ENCODE data around the gene NEK11. TPM values are rescaled to one million over a fixed set of nuclear protein-coding genes. Genes with fewer than 3 reads are reported as not detected.

NEK11 gene
- total RNA-seq, 1 experiment from 2014 or later = 9.5 TPM

DNA sequence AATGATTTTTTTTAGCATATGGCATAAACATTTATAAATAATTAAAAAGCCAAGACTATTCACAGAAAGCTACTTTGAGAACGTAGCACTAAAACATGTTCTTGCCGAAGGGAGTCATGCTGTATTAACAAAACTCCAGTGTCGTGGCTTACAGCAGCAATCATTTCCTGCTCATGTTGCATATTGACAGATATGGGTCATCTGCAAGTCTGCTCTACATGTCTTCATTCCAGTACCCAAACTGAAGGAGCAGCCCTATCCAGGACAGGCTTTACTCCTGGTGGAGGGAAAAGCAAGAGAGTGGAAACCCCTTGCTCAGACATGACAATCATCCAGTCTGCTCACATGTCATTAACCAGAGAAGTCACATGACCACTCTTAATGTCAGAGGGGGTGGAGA, 87.6 kb downstream of the NEK11 start:
- ChIA-PET POLR2A (no interaction called here), CTCF (no interaction called here)
- no peak overlapping the region for H3K27ac ChIP-seq (ENCODE audit: low read length)
- intact Hi-C loops (cut with micrococcal nuclease; ENCODE audit: unreplicated experiment) (no loop called here), in situ Hi-C loops (cut with HindIII; ENCODE audit: low pct_unique_long_range_greater_than_20kb, low sequenced_read_pairs) (no loop called here)
- TF ChIP-seq POLR2AphosphoS5 (IDR thresholded peaks at IDR 0.05; ENCODE audit: low read depth, low read length) (no peak), TCF7L2 (IDR thresholded peaks at IDR 0.05; ENCODE audit: low read depth, low read length) (no peak), SIN3A (IDR thresholded peaks at IDR 0.05; ENCODE audit: borderline replicate concordance, insufficient read depth, low read depth, low read length) (no peak)
- TF ChIP-seq, protein P1, sequence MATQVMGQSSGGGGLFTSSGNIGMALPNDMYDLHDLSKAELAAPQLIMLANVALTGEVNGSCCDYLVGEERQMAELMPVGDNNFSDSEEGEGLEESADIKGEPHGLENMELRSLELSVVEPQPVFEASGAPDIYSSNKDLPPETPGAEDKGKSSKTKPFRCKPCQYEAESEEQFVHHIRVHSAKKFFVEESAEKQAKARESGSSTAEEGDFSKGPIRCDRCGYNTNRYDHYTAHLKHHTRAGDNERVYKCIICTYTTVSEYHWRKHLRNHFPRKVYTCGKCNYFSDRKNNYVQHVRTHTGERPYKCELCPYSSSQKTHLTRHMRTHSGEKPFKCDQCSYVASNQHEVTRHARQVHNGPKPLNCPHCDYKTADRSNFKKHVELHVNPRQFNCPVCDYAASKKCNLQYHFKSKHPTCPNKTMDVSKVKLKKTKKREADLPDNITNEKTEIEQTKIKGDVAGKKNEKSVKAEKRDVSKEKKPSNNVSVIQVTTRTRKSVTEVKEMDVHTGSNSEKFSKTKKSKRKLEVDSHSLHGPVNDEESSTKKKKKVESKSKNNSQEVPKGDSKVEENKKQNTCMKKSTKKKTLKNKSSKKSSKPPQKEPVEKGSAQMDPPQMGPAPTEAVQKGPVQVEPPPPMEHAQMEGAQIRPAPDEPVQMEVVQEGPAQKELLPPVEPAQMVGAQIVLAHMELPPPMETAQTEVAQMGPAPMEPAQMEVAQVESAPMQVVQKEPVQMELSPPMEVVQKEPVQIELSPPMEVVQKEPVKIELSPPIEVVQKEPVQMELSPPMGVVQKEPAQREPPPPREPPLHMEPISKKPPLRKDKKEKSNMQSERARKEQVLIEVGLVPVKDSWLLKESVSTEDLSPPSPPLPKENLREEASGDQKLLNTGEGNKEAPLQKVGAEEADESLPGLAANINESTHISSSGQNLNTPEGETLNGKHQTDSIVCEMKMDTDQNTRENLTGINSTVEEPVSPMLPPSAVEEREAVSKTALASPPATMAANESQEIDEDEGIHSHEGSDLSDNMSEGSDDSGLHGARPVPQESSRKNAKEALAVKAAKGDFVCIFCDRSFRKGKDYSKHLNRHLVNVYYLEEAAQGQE (IDR thresholded peaks at IDR 0.05; ENCODE audit: insufficient read depth in 1 of 2, low read depth in 2 of 2, low read length in 1 of 2) = no peak
- TF ChIP-seq, protein P2, sequence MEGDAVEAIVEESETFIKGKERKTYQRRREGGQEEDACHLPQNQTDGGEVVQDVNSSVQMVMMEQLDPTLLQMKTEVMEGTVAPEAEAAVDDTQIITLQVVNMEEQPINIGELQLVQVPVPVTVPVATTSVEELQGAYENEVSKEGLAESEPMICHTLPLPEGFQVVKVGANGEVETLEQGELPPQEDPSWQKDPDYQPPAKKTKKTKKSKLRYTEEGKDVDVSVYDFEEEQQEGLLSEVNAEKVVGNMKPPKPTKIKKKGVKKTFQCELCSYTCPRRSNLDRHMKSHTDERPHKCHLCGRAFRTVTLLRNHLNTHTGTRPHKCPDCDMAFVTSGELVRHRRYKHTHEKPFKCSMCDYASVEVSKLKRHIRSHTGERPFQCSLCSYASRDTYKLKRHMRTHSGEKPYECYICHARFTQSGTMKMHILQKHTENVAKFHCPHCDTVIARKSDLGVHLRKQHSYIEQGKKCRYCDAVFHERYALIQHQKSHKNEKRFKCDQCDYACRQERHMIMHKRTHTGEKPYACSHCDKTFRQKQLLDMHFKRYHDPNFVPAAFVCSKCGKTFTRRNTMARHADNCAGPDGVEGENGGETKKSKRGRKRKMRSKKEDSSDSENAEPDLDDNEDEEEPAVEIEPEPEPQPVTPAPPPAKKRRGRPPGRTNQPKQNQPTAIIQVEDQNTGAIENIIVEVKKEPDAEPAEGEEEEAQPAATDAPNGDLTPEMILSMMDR (IDR thresholded peaks at IDR 0.05) = no peak
- peaks cover 6% of the 10 kb centered on the region; the same call in 1 of the 2 replicates for H3K4me1 ChIP-seq (ENCODE audit: control insufficient read depth, insufficient read depth, low read length)
- no peak for DNase-seq (ENCODE audit: low read depth, low spot score)
- H3K36me3 ChIP-seq (ENCODE audit: control insufficient read depth, insufficient read depth, low read length) = no peaks in the 10 kb centered on the region
- no peaks in the 10 kb centered on the region for H3K27me3 ChIP-seq (ENCODE audit: control insufficient read depth, insufficient read depth, low read length)
- no TSS peak for BruUV-seq (replicated peaks)
- no peak for ATAC-seq
- H3K4me3 ChIP-seq (ENCODE audit: low read depth in 2 of 2, low read length in 2 of 2) = no peak overlapping the region
- H3K9me3 ChIP-seq (ENCODE audit: control insufficient read depth, insufficient read depth, low read depth, low read length) = no peaks in the 10 kb centered on the region

DNA sequence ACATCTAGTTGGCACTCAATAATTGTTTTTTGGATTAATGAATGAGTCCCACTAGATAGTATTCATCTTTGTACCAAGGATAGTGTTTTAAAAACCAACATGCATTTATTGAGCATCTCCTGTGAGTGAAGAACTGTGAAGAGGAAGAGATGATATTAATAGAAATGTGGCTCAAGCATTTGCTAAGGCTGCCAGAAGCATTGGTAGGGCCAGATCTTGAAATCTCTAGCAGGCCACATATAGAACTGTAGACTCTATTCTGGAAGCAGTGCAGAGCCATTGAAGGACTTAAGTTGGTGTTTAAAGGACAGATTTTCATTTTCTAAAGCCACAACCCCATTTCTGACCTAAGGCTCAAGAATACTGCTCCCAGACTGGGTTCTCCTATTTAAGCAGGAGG, 99.0 kb downstream of the NEK11 start:
- Histone ChIP-seq H3K4me1 (ENCODE audit: control insufficient read depth, insufficient read depth, low read length) (no peaks in the 10 kb centered on the region), H3K27ac (ENCODE audit: low read length) (no peak overlapping the region), H3K27me3 (ENCODE audit: control insufficient read depth, insufficient read depth, low read length) (no peaks in the 10 kb centered on the region), H3K4me3 (ENCODE audit: low read depth in 2 of 2, low read length in 2 of 2) (no peak overlapping the region), H3K9me3 (ENCODE audit: control insufficient read depth, insufficient read depth, low read depth, low read length) (no peaks in the 10 kb centered on the region), H3K36me3 (ENCODE audit: control insufficient read depth, insufficient read depth, low read length) (no peaks in the 10 kb centered on the region)
- intact Hi-C loops (cut with micrococcal nuclease; ENCODE audit: unreplicated experiment) = no loop called here
- in situ Hi-C loops (cut with HindIII; ENCODE audit: low pct_unique_long_range_greater_than_20kb, low sequenced_read_pairs) = no loop called here
- DNase-seq (ENCODE audit: low read depth, low spot score) (no peak), ATAC-seq (no peak)
- no TSS peak for BruUV-seq (replicated peaks)
- ChIA-PET CTCF (no interaction called here), POLR2A (no interaction called here)
- TF ChIP-seq, protein P1 (IDR thresholded peaks at IDR 0.05; ENCODE audit: insufficient read depth in 1 of 2, low read depth in 2 of 2, low read length in 1 of 2) = no peak
- no peak for TF ChIP-seq POLR2AphosphoS5 (IDR thresholded peaks at IDR 0.05; ENCODE audit: low read depth, low read length)
- TF ChIP-seq, protein P2 (IDR thresholded peaks at IDR 0.05) = no peak
- TF ChIP-seq SIN3A (IDR thresholded peaks at IDR 0.05; ENCODE audit: borderline replicate concordance, insufficient read depth, low read depth, low read length) = no peak
- no peak for TF ChIP-seq TCF7L2 (IDR thresholded peaks at IDR 0.05; ENCODE audit: low read depth, low read length)

All from Panc1 (cell line).